Ishikawa (cell line): ENCODE data around the gene TMEFF2.

Experiments used
- CREB1 ChIP-seq: IDR thresholded peaks from 2 replicates; pipeline ENCODE4 v1.6.1; 2012; ENCODE audit warnings: low read depth
- EGR1 ChIP-seq: IDR thresholded peaks from 2 replicates; pipeline ENCODE4 v1.6.1; 2012
- EP300 ChIP-seq: IDR thresholded peaks from 2 replicates; pipeline ENCODE4 v1.6.1; 2012; ENCODE audit warnings: borderline replicate concordance
- FOXM1 ChIP-seq: IDR thresholded peaks from 2 replicates; pipeline ENCODE4 v1.6.1; 2012; ENCODE audit warnings: low read depth, borderline replicate concordance
- MAX ChIP-seq: IDR thresholded peaks from 2 replicates; pipeline ENCODE4 v1.6.1; 2012
- RAD21 ChIP-seq: IDR thresholded peaks from 2 replicates; pipeline ENCODE4 v1.6.1; 2012; ENCODE audit warnings: low read depth
- REST ChIP-seq: IDR thresholded peaks from 2 replicates; pipeline ENCODE4 v1.6.1; 2012; ENCODE audit warnings: low read depth, mild to moderate bottlenecking
- TAF1 ChIP-seq: IDR thresholded peaks from 2 replicates; pipeline ENCODE4 v1.6.1; 2012; ENCODE audit warnings: low read depth, mild to moderate bottlenecking
- TCF12 ChIP-seq: IDR thresholded peaks from 2 replicates; pipeline ENCODE4 v1.6.1; 2012; ENCODE audit warnings: low read depth
- TEAD4 ChIP-seq: IDR thresholded peaks from 2 replicates; pipeline ENCODE4 v1.6.1; 2012
- USF1 ChIP-seq: IDR thresholded peaks from 2 replicates; pipeline ENCODE4 v1.6.1; 2012
- YY1 ChIP-seq: IDR thresholded peaks from 2 replicates; pipeline ENCODE4 v1.6.1; 2012; ENCODE audit warnings: low read depth

GRCh38 chr2:192087398-192087958 lies 107.3 kb downstream of the TMEFF2 start:
- TF ChIP-seq USF1 (no peak), YY1 (no peak), TCF12 (no peak), FOXM1 (no peak), MAX (no peak), TAF1 (no peak), REST (no peak), EP300 (no peak), EGR1 (no peak), RAD21 (no peak), CREB1 (no peak), TEAD4 (no peak)
